ENCODE results near the gene TMED5. TPM values are rescaled to one million over a fixed set of nuclear protein-coding genes. Genes with fewer than 3 reads are reported as not detected.
"Not testable (repeated sequence)": the region's sequence is repeated elsewhere in the genome, so short reads cannot be mapped to it uniquely, and the experiment has no call there.

Gene TMED5
- polyA plus RNA-seq, 1 experiment = 76.1 TPM

GRCh38 chr1:93172778-93173177 is 7.4 kb downstream of the TMED5 start:
- no peak overlapping the region for H3K27ac ChIP-seq (ENCODE audit: low read depth, low read length)
- no peak overlapping the region for H3K4me3 ChIP-seq (ENCODE audit: low read depth, low read length)
- POLR2A ChIA-PET = interaction anchor here (0.6 kb wide), 1 partner anchor 157 kb away, joined by 5 read pairs; no protein-coding TSS in a partner anchor
- H3K27me3 ChIP-seq (ENCODE audit: control insufficient read depth, insufficient read depth, low read length) = no peaks in the 10 kb centered on the region
- CTCF ChIA-PET = no interaction called here
- peaks cover 8% of the 10 kb centered on the region for H3K9me3 ChIP-seq (ENCODE audit: control insufficient read depth, insufficient read depth, low read length)
- no peak for TF ChIP-seq CTCF (IDR thresholded peaks at IDR 0.05; ENCODE audit: low read depth, low read length)
- DNase-seq (ENCODE audit: low read depth, low spot score) = no peak

GRCh38 chr1:93171549-93172034 is 8.6 kb downstream of the TMED5 start:
- no peak for DNase-seq (ENCODE audit: low read depth, low spot score)
- no peak for TF ChIP-seq CTCF (IDR thresholded peaks at IDR 0.05; ENCODE audit: low read depth, low read length)
- no peak overlapping the region for H3K4me3 ChIP-seq (ENCODE audit: low read depth, low read length)
- H3K9me3 ChIP-seq (ENCODE audit: control insufficient read depth, insufficient read depth, low read length) = peaks cover 8% of the 10 kb centered on the region
- ChIA-PET POLR2A (no interaction called here), CTCF (no interaction called here)
- no peak overlapping the region for H3K27ac ChIP-seq (ENCODE audit: low read depth, low read length)
- no peaks in the 10 kb centered on the region for H3K27me3 ChIP-seq (ENCODE audit: control insufficient read depth, insufficient read depth, low read length)

- H3K27ac ChIP-seq (ENCODE audit: low read depth, low read length); H3K4me3 ChIP-seq (ENCODE audit: low read depth, low read length); H3K9me3 ChIP-seq (ENCODE audit: control insufficient read depth, insufficient read depth, low read length); POLR2A ChIA-PET; H3K27me3 ChIP-seq (ENCODE audit: control insufficient read depth, insufficient read depth, low read length); DNase-seq (ENCODE audit: low read depth, low spot score): not testable (repeated sequence)
- CTCF ChIA-PET = interaction anchor here (0.9 kb wide), 1 partner anchor 311 kb away, joined by 3 read pairs; no protein-coding TSS in a partner anchor
These were observed 10.0 kb downstream of the TMED5 start for GRCh38 chr1:93170141-93170678.

- POLR2A ChIA-PET = no interaction called here
- Histone ChIP-seq H3K27me3 (ENCODE audit: control insufficient read depth, insufficient read depth, low read length) (no peaks in the 10 kb centered on the region), H3K27ac (ENCODE audit: low read depth, low read length) (no peak overlapping the region), H3K9me3 (ENCODE audit: control insufficient read depth, insufficient read depth, low read length) (peaks cover 8% of the 10 kb centered on the region), H3K4me3 (ENCODE audit: low read depth, low read length) (no peak overlapping the region)
- no peak for DNase-seq (ENCODE audit: low read depth, low spot score)
- CTCF ChIA-PET = no interaction called here
- TF ChIP-seq CTCF (IDR thresholded peaks at IDR 0.05; ENCODE audit: low read depth, low read length) = no peak
These were observed 13.2 kb downstream of the TMED5 start for GRCh38 chr1:93167006-93167405.

- H3K4me3 ChIP-seq (ENCODE audit: low read depth, low read length); H3K9me3 ChIP-seq (ENCODE audit: control insufficient read depth, insufficient read depth, low read length); H3K27ac ChIP-seq (ENCODE audit: low read depth, low read length); DNase-seq (ENCODE audit: low read depth, low spot score); H3K27me3 ChIP-seq (ENCODE audit: control insufficient read depth, insufficient read depth, low read length); POLR2A ChIA-PET; CTCF ChIA-PET: not testable (repeated sequence)
These were observed 14.3 kb downstream of the TMED5 start for GRCh38 chr1:93165895-93166294.

- POLR2A ChIA-PET = interaction anchor here (0.6 kb wide), 1 partner anchor 86 kb away, joined by 3 read pairs; the partner anchor contains the start of gene MTF2
- TF ChIP-seq CTCF (IDR thresholded peaks at IDR 0.05; ENCODE audit: low read depth, low read length) = no peak
- no peak overlapping the region for H3K4me3 ChIP-seq (ENCODE audit: low read depth, low read length)
- H3K9me3 ChIP-seq (ENCODE audit: control insufficient read depth, insufficient read depth, low read length) = 0 out of 2 replicates have a peak, but pooled peaks cover under 1% of the 10 kb centered on the region
- no peak overlapping the region for H3K27ac ChIP-seq (ENCODE audit: low read depth, low read length)
- DNase-seq (ENCODE audit: low read depth, low spot score) = no peak
- CTCF ChIA-PET = interaction anchor here (0.6 kb wide), 1 partner anchor 55 kb away, joined by 3 read pairs; no protein-coding TSS in a partner anchor
- no peaks in the 10 kb centered on the region for H3K27me3 ChIP-seq (ENCODE audit: control insufficient read depth, insufficient read depth, low read length)
These were observed 15.4 kb downstream of the TMED5 start for GRCh38 chr1:93164816-93165215.

- CTCF ChIA-PET; H3K4me3 ChIP-seq (ENCODE audit: low read depth, low read length); POLR2A ChIA-PET; H3K27ac ChIP-seq (ENCODE audit: low read depth, low read length); DNase-seq (ENCODE audit: low read depth, low spot score); H3K27me3 ChIP-seq (ENCODE audit: control insufficient read depth, insufficient read depth, low read length); H3K9me3 ChIP-seq (ENCODE audit: control insufficient read depth, insufficient read depth, low read length): not testable (repeated sequence)
These were observed 16.9 kb downstream of the TMED5 start for GRCh38 chr1:93163314-93163713.

Measured in AG04450 (cell line).